Vagina (tissue), 2 donors: Measurements from ENCODE around the gene ZNF174. TPM values are rescaled to one million over a fixed set of nuclear protein-coding genes. Genes with fewer than 3 reads are reported as not detected.
A peak's percentile ranks its signal among the peaks of the same experiment; 100 is the strongest.

ENCODE experiments used
- DNase-seq, 2 donors: peaks; one replicate each; pipeline ENCODE4 v3.0.0-alpha.2; 2017; ENCODE audit errors: extremely low spot score in 2 of 2
- H3K27ac ChIP-seq: fragments of 200-600 bp; sonication (generic); one replicate; pipeline ENCODE4 v1.5.1; 2019
- H3K27me3 ChIP-seq: fragments of 200-600 bp; sonication (generic); one replicate; pipeline ENCODE4 v1.5.1; 2019
- H3K36me3 ChIP-seq, 2 donors: fragments of 200-600 bp; sonication (generic); one replicate each; pipeline ENCODE4 v1.5.1; 2017 to 2019
- H3K4me1 ChIP-seq: fragments of 200-600 bp; sonication (generic); one replicate; pipeline ENCODE4 v1.5.1; 2019
- H3K4me3 ChIP-seq, 2 donors: fragments of 200-600 bp; sonication (generic); 1 replicate in 1 of 2; 2 replicates in 1 of 2; pipeline ENCODE4 v1.5.1; 2016 to 2019
- H3K9me3 ChIP-seq: fragments of 200-600 bp; sonication (generic); one replicate; pipeline ENCODE4 v1.5.1; 2019
- CTCF ChIP-seq, 3 experiments: fragments of 450-650 bp in 2 of 3; fragments of 200-600 bp in 1 of 3; sonication (generic) in 1 of 3; IDR thresholded peaks; one replicate each; pipeline ENCODE4 v1.5.1; 2017 to 2019; ENCODE audit warnings: antibody characterized with exemption in 3 of 3, mild to moderate bottlenecking in 2 of 3, moderate library complexity in 2 of 3
- POLR2A ChIP-seq, 2 donors: fragments of 450-650 bp; IDR thresholded peaks; one replicate each; pipeline ENCODE4 v1.6.1; 2017; ENCODE audit warnings: antibody characterized with exemption in 2 of 2, mild to moderate bottlenecking in 2 of 2, moderate library complexity in 2 of 2
- POLR2AphosphoS5 ChIP-seq, 2 donors: sonication (generic); formaldehyde crosslinking; IDR thresholded peaks; one replicate each; pipeline ENCODE4 v1.9.0; 2017; ENCODE audit warnings: antibody characterized with exemption in 2 of 2, mild to moderate bottlenecking in 2 of 2, low read depth in 1 of 2; ENCODE audit not compliant: insufficient read depth in 1 of 2
- intact Hi-C: fragments of 100-400 bp; cut with DNase I; formaldehyde crosslinking; loops from one replicate; pipeline ENCODE4 v1.15.1; 2023
- total RNA-seq: library from RNA; depleted of rRNA; stranded (reverse); fragments of >200 nt; gene quantifications from one replicate; pipeline ENCODE4 v1.2.3, GENCODE V29; 2016

Gene ZNF174
- total RNA-seq, 1 donor from 2014 or later = 14.0 TPM

- intact Hi-C loops = no loop called here
- Histone ChIP-seq H3K4me1 (peaks cover 21% of the 10 kb centered on the region), H3K36me3 (no peaks in the 10 kb centered on the region), H3K9me3 (no peaks in the 10 kb centered on the region), H3K27ac (no peak overlapping the region), H3K4me3 (no peak overlapping the region), H3K27me3 (no peaks in the 10 kb centered on the region)
- TF ChIP-seq CTCF (IDR thresholded peaks at IDR 0.05) = no peak
- TF ChIP-seq POLR2AphosphoS5 (IDR thresholded peaks at IDR 0.05; ENCODE audit: insufficient read depth in 1 of 2, low read depth in 1 of 2) = no peak
- no peak for TF ChIP-seq POLR2A (IDR thresholded peaks at IDR 0.05)
- no peak for DNase-seq
These were observed 53.7 kb downstream of the ZNF174 start for GRCh38 chr16:3454631-3455147.

- TF ChIP-seq POLR2AphosphoS5 (IDR thresholded peaks at IDR 0.05; ENCODE audit: insufficient read depth in 1 of 2, low read depth in 1 of 2) (peak in 1 of 2 donors; percentile 87), POLR2A (IDR thresholded peaks at IDR 0.05) (no peak)
- Histone ChIP-seq H3K27ac (peak overlapping the region; percentile 88), H3K9me3 (no peaks in the 10 kb centered on the region), H3K27me3 (no peaks in the 10 kb centered on the region), H3K36me3 (no peaks in the 10 kb centered on the region), H3K4me3 (peak overlapping the region; percentile 66 to 81), H3K4me1 (peaks cover 45% of the 10 kb centered on the region)
- no peak for DNase-seq
- intact Hi-C loops = no loop called here
These were observed 56.6 kb downstream of the ZNF174 start for GRCh38 chr16:3457434-3458252.

- no peaks in the 10 kb centered on the region for H3K9me3 ChIP-seq
- H3K36me3 ChIP-seq = no peaks in the 10 kb centered on the region
- intact Hi-C loops = no loop called here
- H3K27ac ChIP-seq = peak overlapping the region; percentile 88
- peaks cover 49% of the 10 kb centered on the region for H3K4me1 ChIP-seq
- H3K27me3 ChIP-seq = no peaks in the 10 kb centered on the region
- no peak for TF ChIP-seq CTCF (IDR thresholded peaks at IDR 0.05)
- TF ChIP-seq POLR2A (IDR thresholded peaks at IDR 0.05) = no peak
- TF ChIP-seq POLR2AphosphoS5 (IDR thresholded peaks at IDR 0.05; ENCODE audit: insufficient read depth in 1 of 2, low read depth in 1 of 2) = no peak
- H3K4me3 ChIP-seq = peak overlapping the region; percentile 66 to 81
- DNase-seq = no peak
These were observed 57.4 kb downstream of the ZNF174 start for GRCh38 chr16:3458278-3458851.

GRCh38 chr16:3458852-3459361 lies 57.9 kb downstream of the ZNF174 start:
- Histone ChIP-seq H3K4me3 (peak overlapping the region; percentile 66 to 81), H3K9me3 (no peaks in the 10 kb centered on the region), H3K27me3 (no peaks in the 10 kb centered on the region), H3K36me3 (no peaks in the 10 kb centered on the region), H3K27ac (peak overlapping the region; percentile 88), H3K4me1 (peaks cover 50% of the 10 kb centered on the region)
- TF ChIP-seq POLR2AphosphoS5 (IDR thresholded peaks at IDR 0.05; ENCODE audit: insufficient read depth in 1 of 2, low read depth in 1 of 2) (no peak), CTCF (IDR thresholded peaks at IDR 0.05) (no peak), POLR2A (IDR thresholded peaks at IDR 0.05) (no peak)
- no peak for DNase-seq
- intact Hi-C loops = no loop called here

Other genes with a start within 250 kb of the ZNF174 start
- gene OR1F1, start 213.0 kb upstream of the ZNF174 start, total RNA-seq = not detected
- 5.2 TPM for gene ZNF200, start 166.1 kb upstream of the ZNF174 start, total RNA-seq
- 1.5 TPM for gene MEFV, start 144.6 kb upstream of the ZNF174 start, total RNA-seq
- gene ZNF263, start 117.7 kb upstream of the ZNF174 start, total RNA-seq = 29.7 TPM
- gene TIGD7, start 95.8 kb upstream of the ZNF174 start, total RNA-seq = 2.2 TPM
- 24.6 TPM for gene ZNF75A, start 95.7 kb upstream of the ZNF174 start, total RNA-seq
- 0.74 TPM for gene OR2C1, start 45.3 kb upstream of the ZNF174 start, total RNA-seq
- gene ZSCAN32, start 211 bp upstream of the ZNF174 start, total RNA-seq = 19.6 TPM
- gene ZNF597, start 42.3 kb downstream of the ZNF174 start, total RNA-seq = 2.0 TPM
- 58.4 TPM for gene NAA60, start 42.5 kb downstream of the ZNF174 start, total RNA-seq
- gene C16orf90, start 94.3 kb downstream of the ZNF174 start, total RNA-seq = not detected
- gene CLUAP1, start 99.8 kb downstream of the ZNF174 start, total RNA-seq = 22.8 TPM
- 12.5 TPM for gene NLRC3, start 176.2 kb downstream of the ZNF174 start, total RNA-seq
- 3.9 TPM for gene SLX4, start 210.4 kb downstream of the ZNF174 start, total RNA-seq